Activated CD4-positive, alpha-beta memory T cell treated with anti-CD3 and anti-CD28 coated beads, Interleukin-2, amount 10 ng/mL, durations not matched to agents 7 days and 5 days (primary cell): ENCODE results near the gene PSAP. TPM values are rescaled to one million over a fixed set of nuclear protein-coding genes. Genes with fewer than 3 reads are reported as not detected.

ENCODE experiments used
- CTCF ChIA-PET: fragments of 350-600 bp; sonication (Branson Sonifier 250); formaldehyde crosslinking; loops from one replicate; lab custom pipeline; 2021; ENCODE audit warnings: antibody characterized with exemption, inconsistent platforms; lab: Charles Lee
- POLR2A ChIA-PET: fragments of 350-600 bp; sonication (Branson Sonifier 250); formaldehyde crosslinking; loops from one replicate; lab custom pipeline; 2021; ENCODE audit warnings: antibody characterized with exemption; lab: Charles Lee
- DNase-seq: peaks from one replicate; pipeline ENCODE4 v3.0.0-alpha.2; 2020
- H3K27ac Mint-ChIP-seq: one replicate; pipeline ENCODE4 v1.8.0; 2021; ENCODE audit warnings: mild to moderate bottlenecking, mixed read lengths
- H3K27me3 Mint-ChIP-seq: one replicate; pipeline ENCODE4 v1.8.0; 2021; ENCODE audit warnings: mixed read lengths
- H3K36me3 Mint-ChIP-seq: one replicate; pipeline ENCODE4 v1.8.0; 2021; ENCODE audit warnings: low read depth, mixed read lengths
- H3K4me1 Mint-ChIP-seq: one replicate; pipeline ENCODE4 v1.8.0; 2021; ENCODE audit warnings: mixed read lengths
- H3K4me3 Mint-ChIP-seq: one replicate; pipeline ENCODE4 v1.8.0; 2021; ENCODE audit warnings: mild to moderate bottlenecking, mixed read lengths
- H3K9me3 Mint-ChIP-seq: one replicate; pipeline ENCODE4 v1.8.0; 2021; ENCODE audit warnings: mixed read lengths
- total RNA-seq, 2 experiments: library from RNA; stranded (reverse); gene quantifications; one replicate each; pipeline ENCODE4 v1.2.3, GENCODE V29; 2021

Gene PSAP
- total RNA-seq, 2 experiments from 2014 or later: 176 to 178 TPM

- H3K27me3 Mint-ChIP-seq: no peaks in the 10 kb centered on the region
- DNase-seq: no peak
- CTCF ChIA-PET: no interaction called here
- peaks cover 5% of the 10 kb centered on the region for H3K9me3 Mint-ChIP-seq
- no peak overlapping the region for H3K27ac Mint-ChIP-seq
- H3K4me3 Mint-ChIP-seq: no peak overlapping the region
- H3K4me1 Mint-ChIP-seq: peaks cover 70% of the 10 kb centered on the region
- H3K36me3 Mint-ChIP-seq: peaks cover 3% of the 10 kb centered on the region
- POLR2A ChIA-PET: no interaction called here
Measured at GRCh38 chr10:71778071-71778825, 72.8 kb downstream of the PSAP start.

GRCh38 chr10:71777213-71777985, 73.7 kb downstream of the PSAP start:
- ChIA-PET POLR2A (interaction anchor here (0.7 kb wide), 1 partner anchor 10 kb away, joined by 3 read pairs; no protein-coding TSS in a partner anchor), CTCF (interaction anchor here (1.3 kb wide), 1 partner anchor 79 kb away, joined by 5 read pairs; no protein-coding TSS in a partner anchor)
- H3K36me3 Mint-ChIP-seq: peaks cover 3% of the 10 kb centered on the region
- H3K4me3 Mint-ChIP-seq: no peak overlapping the region
- no peak overlapping the region for H3K27ac Mint-ChIP-seq
- H3K27me3 Mint-ChIP-seq: no peaks in the 10 kb centered on the region
- H3K4me1 Mint-ChIP-seq: peaks cover 67% of the 10 kb centered on the region
- peaks cover 5% of the 10 kb centered on the region for H3K9me3 Mint-ChIP-seq
- DNase-seq: no peak

- peaks cover 5% of the 10 kb centered on the region for H3K9me3 Mint-ChIP-seq
- ChIA-PET CTCF (interaction anchor here (1.3 kb wide), 1 partner anchor 78 kb away, joined by 5 read pairs; no protein-coding TSS in a partner anchor), POLR2A (interaction anchor here (5.9 to 6.1 kb wide), 2 partner anchors 29 to 81 kb away, joined by 57 to 65 read pairs; no protein-coding TSS in a partner anchor)
- peaks cover 12% of the 10 kb centered on the region for H3K36me3 Mint-ChIP-seq
- no peak overlapping the region for H3K27ac Mint-ChIP-seq
- H3K4me1 Mint-ChIP-seq: peaks cover 74% of the 10 kb centered on the region
- no peak overlapping the region for H3K4me3 Mint-ChIP-seq
- DNase-seq: no peak
- no peaks in the 10 kb centered on the region for H3K27me3 Mint-ChIP-seq
Measured at GRCh38 chr10:71776481-71776925, 74.5 kb downstream of the PSAP start.

GRCh38 chr10:71774916-71775702, 75.9 kb downstream of the PSAP start:
- CTCF ChIA-PET: interaction anchor here (0.8 to 4.5 kb wide), 10 partner anchors 11 to 121 kb away, joined by 3 to 78 read pairs (median 22); no protein-coding TSS in a partner anchor
- peaks cover 79% of the 10 kb centered on the region for H3K4me1 Mint-ChIP-seq
- no peaks in the 10 kb centered on the region for H3K27me3 Mint-ChIP-seq
- H3K36me3 Mint-ChIP-seq: peaks cover 18% of the 10 kb centered on the region
- no peak for DNase-seq
- H3K4me3 Mint-ChIP-seq: no peak overlapping the region
- POLR2A ChIA-PET: interaction anchor here (0.7 to 12.0 kb wide), 8 partner anchors 18 to 79 kb away, joined by 3 to 162 read pairs (median 44); partner anchors contain the start of gene C10orf105
- H3K27ac Mint-ChIP-seq: no peak overlapping the region
- H3K9me3 Mint-ChIP-seq: peaks cover 5% of the 10 kb centered on the region

GRCh38 chr10:71773221-71773971, 77.7 kb downstream of the PSAP start, which contains the start of gene VSIR:
VSIR (minus strand) TSS chr10:71773520; CDS start chr10:71773439, 81 bp downstream.
- Mint-ChIP-seq H3K4me3 (peak within 1 kb of the TSS; percentile 90), H3K27ac (peak within 1 kb of the TSS; percentile 91), H3K27me3 (no peaks in the 10 kb centered on the region), H3K4me1 (peaks cover 76% of the 10 kb centered on the region), H3K36me3 (peaks cover 30% of the 10 kb centered on the region), H3K9me3 (peaks cover 5% of the 10 kb centered on the region)
- DNase-seq: peak; percentile 95
- ChIA-PET POLR2A (interaction anchor here (0.7 to 12.0 kb wide), 20 partner anchors 10 to 315 kb away, joined by 3 to 162 read pairs (median 4); partner anchors contain the start of genes C10orf105, PSAP and SPOCK2), CTCF (interaction anchor here (0.6 to 4.5 kb wide), 30 partner anchors 10 to 582 kb away, joined by 3 to 78 read pairs (median 5); partner anchors contain the start of genes DNAJB12, PSAP and SLC29A3)

- POLR2A ChIA-PET: interaction anchor here (0.7 to 12.0 kb wide), 19 partner anchors 10 to 315 kb away, joined by 3 to 162 read pairs (median 9); partner anchors contain the start of genes C10orf105, PSAP and SPOCK2
- CTCF ChIA-PET: interaction anchor here (0.6 to 4.5 kb wide), 22 partner anchors 9 to 582 kb away, joined by 3 to 78 read pairs (median 8); partner anchors contain the start of gene DNAJB12
- Mint-ChIP-seq H3K27ac (peak overlapping the region; percentile 91), H3K27me3 (no peaks in the 10 kb centered on the region), H3K4me1 (peaks cover 81% of the 10 kb centered on the region), H3K9me3 (peaks cover 5% of the 10 kb centered on the region), H3K4me3 (peak overlapping the region; percentile 90), H3K36me3 (peaks cover 34% of the 10 kb centered on the region)
- no peak for DNase-seq
Measured at GRCh38 chr10:71772832-71773220, 78.2 kb downstream of the PSAP start.

GRCh38 chr10:71771821-71772617, 79.0 kb downstream of the PSAP start:
- H3K27me3 Mint-ChIP-seq: no peaks in the 10 kb centered on the region
- H3K4me3 Mint-ChIP-seq: peak overlapping the region; percentile 90
- no peaks in the 10 kb centered on the region for H3K9me3 Mint-ChIP-seq
- H3K27ac Mint-ChIP-seq: peak overlapping the region; percentile 91
- peak; percentile 47 for DNase-seq
- H3K36me3 Mint-ChIP-seq: peaks cover 38% of the 10 kb centered on the region
- H3K4me1 Mint-ChIP-seq: peaks cover 81% of the 10 kb centered on the region
- ChIA-PET POLR2A (interaction anchor here (1.1 to 12.0 kb wide), 15 partner anchors 11 to 89 kb away, joined by 3 to 162 read pairs (median 13); partner anchors contain the start of genes C10orf105 and PSAP), CTCF (interaction anchor here (0.6 to 4.5 kb wide), 17 partner anchors 8 to 470 kb away, joined by 3 to 78 read pairs (median 11); no protein-coding TSS in a partner anchor)

- Mint-ChIP-seq H3K4me3 (peak overlapping the region; percentile 90), H3K36me3 (peaks cover 46% of the 10 kb centered on the region), H3K9me3 (no peaks in the 10 kb centered on the region), H3K27ac (peak overlapping the region; percentile 91), H3K4me1 (peaks cover 81% of the 10 kb centered on the region), H3K27me3 (no peaks in the 10 kb centered on the region)
- ChIA-PET CTCF (interaction anchor here (1.0 to 4.5 kb wide), 6 partner anchors 8 to 74 kb away, joined by 3 to 78 read pairs (median 35); no protein-coding TSS in a partner anchor), POLR2A (interaction anchor here (1.6 to 12.0 kb wide), 8 partner anchors 14 to 79 kb away, joined by 3 to 162 read pairs (median 36); partner anchors contain the start of genes C10orf105 and PSAP)
- no peak for DNase-seq
Measured at GRCh38 chr10:71771204-71771603, 79.8 kb downstream of the PSAP start.

GRCh38 chr10:71770789-71771188, 80.3 kb downstream of the PSAP start:
- Mint-ChIP-seq H3K4me3 (peak overlapping the region; percentile 90), H3K9me3 (no peaks in the 10 kb centered on the region), H3K27me3 (no peaks in the 10 kb centered on the region), H3K36me3 (peaks cover 48% of the 10 kb centered on the region), H3K4me1 (peaks cover 80% of the 10 kb centered on the region), H3K27ac (peak overlapping the region; percentile 91)
- no peak for DNase-seq
- POLR2A ChIA-PET: interaction anchor here (2.7 to 12.0 kb wide), 6 partner anchors 14 to 80 kb away, joined by 13 to 162 read pairs (median 60); partner anchors contain the start of genes C10orf105 and PSAP
- CTCF ChIA-PET: interaction anchor here (2.9 to 4.5 kb wide), 3 partner anchors 22 to 73 kb away, joined by 19 to 78 read pairs (median 51); no protein-coding TSS in a partner anchor

- POLR2A ChIA-PET: interaction anchor here (2.7 to 12.0 kb wide), 4 partner anchors 13 to 80 kb away, joined by 13 to 162 read pairs (median 102); partner anchors contain the start of gene PSAP
- H3K4me1 Mint-ChIP-seq: peaks cover 80% of the 10 kb centered on the region
- DNase-seq: no peak
- no peaks in the 10 kb centered on the region for H3K9me3 Mint-ChIP-seq
- peak overlapping the region; percentile 90 for H3K4me3 Mint-ChIP-seq
- peak overlapping the region; percentile 91 for H3K27ac Mint-ChIP-seq
- CTCF ChIA-PET: interaction anchor here (2.1 to 5.0 kb wide), 3 partner anchors 22 to 61 kb away, joined by 14 to 42 read pairs (median 19); no protein-coding TSS in a partner anchor
- H3K27me3 Mint-ChIP-seq: no peaks in the 10 kb centered on the region
- H3K36me3 Mint-ChIP-seq: peaks cover 52% of the 10 kb centered on the region
Measured at GRCh38 chr10:71770255-71770654, 80.8 kb downstream of the PSAP start.
